ENCODE data around the gene BSN.

Gene BSN

GRCh38 chr3:49665822-49666519 lies 111.7 kb downstream of the BSN start:
- H3K4me3 ChIP-seq (ENCODE audit: control insufficient read depth, low read depth, low read length) = no peak overlapping the region
- no peak for TF ChIP-seq CTCF (conservative IDR thresholded peaks at IDR 0.05; ENCODE audit: control insufficient read depth, insufficient read depth, low read depth, low read length)
- no peak for DNase-seq (ENCODE audit: low read depth)

- no peak for DNase-seq (ENCODE audit: low read depth)
- no peak overlapping the region for H3K4me3 ChIP-seq (ENCODE audit: control insufficient read depth, low read depth, low read length)
- TF ChIP-seq CTCF (conservative IDR thresholded peaks at IDR 0.05; ENCODE audit: control insufficient read depth, insufficient read depth, low read depth, low read length) = no peak
Measured at GRCh38 chr3:49666592-49666991, 112.3 kb downstream of the BSN start.

DNA sequence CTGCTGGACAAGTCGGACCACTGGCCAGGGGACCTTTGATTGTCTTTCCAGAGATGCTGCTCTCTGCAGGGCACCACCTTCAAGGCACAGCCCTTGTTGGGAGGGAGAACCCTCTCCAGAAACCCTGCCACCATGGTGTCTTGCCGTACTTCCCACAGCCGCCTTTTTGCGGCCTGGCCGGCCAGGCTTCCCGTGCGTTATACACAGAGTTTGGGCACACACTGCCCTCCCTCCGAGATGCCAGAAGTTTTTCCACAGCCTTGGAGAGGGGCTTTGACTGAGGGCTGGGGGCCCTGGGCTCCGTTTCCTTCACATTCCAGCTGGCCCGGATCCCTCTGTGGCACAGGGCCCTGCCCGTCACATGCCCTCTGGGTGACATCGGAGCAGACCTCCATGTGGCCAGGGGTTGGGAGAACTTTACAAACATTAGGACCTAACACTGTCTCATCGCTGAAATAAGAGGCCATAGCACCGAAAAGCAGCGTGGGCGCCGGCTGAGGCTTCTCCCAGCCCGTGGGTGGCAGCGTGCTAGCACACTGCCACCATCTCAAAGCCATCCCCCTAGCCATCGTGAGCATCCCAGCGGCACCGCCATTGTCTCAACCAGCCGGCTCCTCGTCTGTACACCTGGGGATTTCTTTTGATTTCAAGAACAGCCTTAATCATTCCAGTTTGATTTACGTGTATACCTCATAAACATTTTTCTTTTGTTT lies 113.6 kb downstream of the BSN start:
- no peak for DNase-seq (ENCODE audit: low read depth)
- no peak for TF ChIP-seq CTCF (conservative IDR thresholded peaks at IDR 0.05; ENCODE audit: control insufficient read depth, insufficient read depth, low read depth, low read length)
- no peak overlapping the region for H3K4me3 ChIP-seq (ENCODE audit: control insufficient read depth, low read depth, low read length)

- no peak overlapping the region for H3K4me3 ChIP-seq (ENCODE audit: control insufficient read depth, low read depth, low read length)
- no peak for TF ChIP-seq CTCF (conservative IDR thresholded peaks at IDR 0.05; ENCODE audit: control insufficient read depth, insufficient read depth, low read depth, low read length)
- no peak for DNase-seq (ENCODE audit: low read depth)
Measured at GRCh38 chr3:49668414-49668797, 114.1 kb downstream of the BSN start.

DNA sequence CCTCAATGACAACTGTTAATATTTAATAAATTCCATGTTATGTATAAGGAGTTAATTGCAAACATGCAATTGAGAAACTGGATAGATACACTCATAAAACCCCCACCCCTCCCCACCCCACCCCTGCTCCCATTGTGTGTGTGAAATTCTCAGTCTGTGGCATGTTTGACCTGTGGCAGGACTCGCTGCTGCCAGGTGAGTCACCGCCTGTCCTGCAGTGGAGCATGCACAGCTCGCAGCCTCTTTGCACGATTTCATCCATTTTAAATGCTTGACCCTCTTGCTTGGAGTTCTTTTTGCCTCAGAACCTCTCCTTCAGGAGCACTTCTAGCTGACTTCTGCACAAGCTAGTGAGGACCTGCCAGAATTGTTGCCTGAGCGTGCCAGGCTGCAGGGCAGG lies 114.6 kb downstream of the BSN start:
- H3K4me3 ChIP-seq (ENCODE audit: control insufficient read depth, low read depth, low read length) = no peak overlapping the region
- DNase-seq (ENCODE audit: low read depth) = no peak
- no peak for TF ChIP-seq CTCF (conservative IDR thresholded peaks at IDR 0.05; ENCODE audit: control insufficient read depth, insufficient read depth, low read depth, low read length)

- H3K4me3 ChIP-seq (ENCODE audit: control insufficient read depth, low read depth, low read length) = no peak overlapping the region
- no peak for TF ChIP-seq CTCF (conservative IDR thresholded peaks at IDR 0.05; ENCODE audit: control insufficient read depth, insufficient read depth, low read depth, low read length)
- no peak for DNase-seq (ENCODE audit: low read depth)
Measured at GRCh38 chr3:49669352-49669751, 115.1 kb downstream of the BSN start.

Measured in fibroblast of mammary gland (primary cell).